ENCODE results near the gene TBCCD1. TPM values are rescaled to one million over a fixed set of nuclear protein-coding genes. Genes with fewer than 3 reads are reported as not detected.
A peak's percentile ranks its signal among the peaks of the same experiment; 100 is the strongest.
"Not testable (repeated sequence)": the region's sequence is repeated elsewhere in the genome, so short reads cannot be mapped to it uniquely, and the experiment has no call there.

The TBCCD1 gene
- total RNA-seq, 1 experiment from 2014 or later = 38.7 TPM

DNA sequence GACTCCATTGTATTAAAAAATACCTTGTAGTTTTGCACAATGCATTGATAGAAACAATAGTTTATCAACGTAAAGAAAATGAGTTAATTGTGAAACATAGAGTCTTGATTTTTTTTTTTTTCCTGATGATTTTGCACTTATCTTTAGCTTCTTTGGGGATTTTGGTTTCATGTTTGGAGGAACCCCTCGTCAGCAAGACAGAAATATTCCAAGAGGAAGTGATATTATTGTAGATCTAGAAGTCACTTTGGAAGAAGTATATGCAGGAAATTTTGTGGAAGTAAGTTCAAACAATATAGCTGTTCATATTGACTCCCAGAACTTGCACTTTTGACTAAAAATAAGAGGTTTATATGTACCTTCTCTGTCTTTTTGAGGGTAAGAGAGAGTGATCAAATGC lies 10.4 kb upstream of the TBCCD1 start:
- no peak for DNase-seq
- Histone ChIP-seq H3K9me2 (replicated peaks; ENCODE audit: insufficient read depth, low read length) (no peaks in the 10 kb centered on the region), H3K9me3 (ENCODE audit: low read length) (no peaks in the 10 kb centered on the region), H3K4me2 (ENCODE audit: low read depth, low read length, poor library complexity, severe bottlenecking) (no peak overlapping the region), H3K27ac (ENCODE audit: low read length) (no peak overlapping the region), H2AFZ (ENCODE audit: low read length) (no peak overlapping the region), H3K4me1 (ENCODE audit: low read length) (peaks cover 10% of the 10 kb centered on the region), H3K36me3 (ENCODE audit: insufficient read depth, low read length) (peaks cover 94% of the 10 kb centered on the region), H3K4me3 (ENCODE audit: low read length) (no peak overlapping the region), H3K79me2 (ENCODE audit: low read length) (peaks cover 56% of the 10 kb centered on the region), H4K20me1 (ENCODE audit: insufficient read depth, low read depth, low read length) (no peaks in the 10 kb centered on the region), H3K27me3 (ENCODE audit: low read length) (no peaks in the 10 kb centered on the region), H3K9ac (ENCODE audit: low read length) (no peak overlapping the region)

DNA sequence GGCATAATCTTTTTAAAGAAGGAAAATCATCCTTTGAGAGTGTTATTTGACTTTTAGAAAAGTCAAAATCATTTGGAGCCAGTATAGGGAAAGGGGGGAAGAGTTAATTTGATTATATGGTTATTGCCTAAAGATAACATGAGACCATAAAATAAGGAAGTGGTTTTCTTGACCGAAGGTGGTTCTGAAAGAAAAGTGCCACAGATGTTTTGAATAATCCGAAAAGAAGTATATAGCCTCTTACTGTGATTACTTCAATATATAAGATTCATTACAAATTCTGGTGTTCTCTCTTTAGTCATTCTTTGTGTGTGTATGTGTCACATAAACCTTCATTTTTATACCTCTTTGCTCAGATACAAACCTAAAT lies 4.5 kb upstream of the TBCCD1 start:
- no peaks in the 10 kb centered on the region for H3K9me2 ChIP-seq (replicated peaks; ENCODE audit: insufficient read depth, low read length)
- peak overlapping the region; percentile 62 for H3K27ac ChIP-seq (ENCODE audit: low read length)
- H3K79me2 ChIP-seq (ENCODE audit: low read length) = peaks cover 89% of the 10 kb centered on the region

DNA sequence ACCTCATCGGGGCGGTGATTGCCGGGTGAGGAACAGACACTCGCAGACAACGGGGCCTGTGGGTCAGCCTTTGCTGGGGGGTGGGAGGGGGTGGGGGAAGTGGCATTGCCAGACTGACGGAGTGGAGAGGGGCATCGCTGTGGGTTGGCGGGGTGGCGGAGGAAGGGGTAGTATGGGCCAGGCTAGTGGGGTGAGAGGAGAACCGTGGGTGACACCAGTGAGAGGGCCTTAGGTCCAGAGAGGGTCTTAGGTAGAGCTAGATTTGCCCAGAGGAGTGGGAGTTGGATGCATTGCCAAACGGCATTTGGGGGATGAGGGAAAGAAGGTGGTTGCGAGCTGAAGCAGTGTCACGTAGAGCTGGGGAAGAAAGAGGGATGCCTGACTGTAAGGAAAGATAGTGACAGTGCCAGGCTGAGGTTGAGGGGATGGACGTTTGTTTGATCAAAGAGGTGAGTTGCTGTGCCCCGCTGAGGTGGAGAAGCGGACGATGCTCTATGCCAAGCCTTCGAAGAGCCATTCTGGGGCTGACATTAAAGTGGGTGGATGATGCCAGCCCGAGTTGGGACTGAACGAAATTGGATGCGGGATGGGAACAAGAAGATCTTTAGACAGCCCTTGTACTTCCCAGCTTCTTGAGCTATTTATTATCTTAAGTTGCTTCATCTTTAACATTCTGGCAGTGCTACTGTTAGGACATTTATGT lies 4.0 kb upstream of the TBCCD1 start:
- H3K36me3 ChIP-seq (ENCODE audit: insufficient read depth, low read length) = peaks cover 34% of the 10 kb centered on the region; the same call in 1 of the 2 replicates
- no peaks in the 10 kb centered on the region for H3K9me2 ChIP-seq (replicated peaks; ENCODE audit: insufficient read depth, low read length)
- no peaks in the 10 kb centered on the region for H4K20me1 ChIP-seq (ENCODE audit: insufficient read depth, low read depth, low read length)
- peak overlapping the region; percentile 92 for H3K4me3 ChIP-seq (ENCODE audit: low read length)
- H3K9ac ChIP-seq (ENCODE audit: low read length) = peak overlapping the region; percentile 83
- no peaks in the 10 kb centered on the region for H3K9me3 ChIP-seq (ENCODE audit: low read length)
- H3K79me2 ChIP-seq (ENCODE audit: low read length) = peaks cover 89% of the 10 kb centered on the region
- H3K4me1 ChIP-seq (ENCODE audit: low read length) = peaks cover 44% of the 10 kb centered on the region
- peak overlapping the region; percentile 82; the same call in 1 of the 2 replicates for H2AFZ ChIP-seq (ENCODE audit: low read length)
- H3K27me3 ChIP-seq (ENCODE audit: low read length) = no peaks in the 10 kb centered on the region
- H3K4me2 ChIP-seq (ENCODE audit: low read depth, low read length, poor library complexity, severe bottlenecking) = peak overlapping the region; percentile 97
- DNase-seq = no peak
- H3K27ac ChIP-seq (ENCODE audit: low read length) = peak overlapping the region; percentile 62

More for the DNA sequence above, 4.5 kb upstream of the TBCCD1 start:
- Histone ChIP-seq H4K20me1 (ENCODE audit: insufficient read depth, low read depth, low read length) (no peaks in the 10 kb centered on the region), H3K4me1 (ENCODE audit: low read length) (peaks cover 40% of the 10 kb centered on the region), H3K4me3 (ENCODE audit: low read length) (peak overlapping the region; percentile 92), H2AFZ (ENCODE audit: low read length) (no peak overlapping the region), H3K4me2 (ENCODE audit: low read depth, low read length, poor library complexity, severe bottlenecking) (peak overlapping the region; percentile 97), H3K36me3 (ENCODE audit: insufficient read depth, low read length) (peaks cover 39% of the 10 kb centered on the region; the same call in 1 of the 2 replicates), H3K9me3 (ENCODE audit: low read length) (no peaks in the 10 kb centered on the region), H3K9ac (ENCODE audit: low read length) (peak overlapping the region; percentile 83), H3K27me3 (ENCODE audit: low read length) (no peaks in the 10 kb centered on the region)
- peak; percentile 69 for DNase-seq

DNA sequence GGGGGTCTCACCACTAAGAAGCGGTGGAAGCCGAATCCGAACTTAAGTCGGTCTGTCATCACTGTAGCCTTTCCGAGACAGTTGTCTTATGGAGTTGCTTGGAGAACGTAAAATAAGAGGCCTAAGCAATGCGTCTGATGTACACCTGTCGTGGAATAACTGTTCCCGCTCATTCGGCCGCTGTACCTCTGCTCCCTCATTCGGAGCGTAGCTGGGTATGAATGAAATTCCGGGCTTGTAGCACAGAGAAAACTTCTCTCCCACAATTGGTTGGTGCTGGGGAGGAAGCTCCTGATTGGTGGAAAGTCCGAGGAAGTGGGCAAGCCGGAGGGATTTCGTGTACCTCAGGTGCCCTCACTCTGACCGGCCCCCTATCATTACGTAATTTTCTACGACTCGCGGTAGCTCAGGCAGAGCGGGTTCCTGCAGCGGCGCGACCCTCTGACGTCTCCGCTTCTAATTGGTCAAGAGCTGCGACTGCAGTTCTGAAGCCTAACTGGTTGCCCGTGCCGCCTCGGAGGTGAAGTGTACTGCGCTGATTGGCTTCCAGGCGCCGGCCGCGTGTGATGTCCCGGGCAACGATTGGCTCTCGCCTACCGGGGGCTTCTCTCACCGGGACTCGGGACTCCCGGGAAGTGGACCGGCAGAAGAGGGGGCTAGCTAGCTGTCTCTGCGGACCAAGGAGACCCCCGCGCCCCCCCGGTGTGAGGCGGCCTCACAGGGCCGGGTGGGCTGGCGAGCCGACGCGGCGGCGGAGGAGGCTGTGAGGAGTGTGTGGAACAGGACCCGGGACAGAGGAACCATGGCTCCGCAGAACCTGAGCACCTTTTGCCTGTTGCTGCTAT lies 3.2 kb upstream of the TBCCD1 start, which contains the start of gene DNAJB11:
Gene DNAJB11 (plus strand): TSS at position 625 of the 845 bp plus-strand sequence. CDS start 178 bp downstream, at position 803.
- peak within 1 kb of the TSS; percentile 92 for H3K4me3 ChIP-seq (ENCODE audit: low read length)
- H3K9me2 ChIP-seq (replicated peaks; ENCODE audit: insufficient read depth, low read length) = no peaks in the 10 kb centered on the region
- peak within 1 kb of the TSS; percentile 85 for H3K9ac ChIP-seq (ENCODE audit: low read length)
- peak within 1 kb of the TSS; percentile 99 for H3K4me2 ChIP-seq (ENCODE audit: low read depth, low read length, poor library complexity, severe bottlenecking)
- H3K36me3 ChIP-seq (ENCODE audit: insufficient read depth, low read length) = peaks cover 26% of the 10 kb centered on the region; the same call in 1 of the 2 replicates
- peak within 1 kb of the TSS; percentile 62 for H3K27ac ChIP-seq (ENCODE audit: low read length)
- peaks cover 51% of the 10 kb centered on the region for H3K4me1 ChIP-seq (ENCODE audit: low read length)
- DNase-seq = peak; percentile 100
- peaks cover 89% of the 10 kb centered on the region for H3K79me2 ChIP-seq (ENCODE audit: low read length)
- H3K27me3 ChIP-seq (ENCODE audit: low read length) = no peaks in the 10 kb centered on the region
- H3K9me3 ChIP-seq (ENCODE audit: low read length) = no peaks in the 10 kb centered on the region
- H4K20me1 ChIP-seq (ENCODE audit: insufficient read depth, low read depth, low read length) = no peaks in the 10 kb centered on the region
- H2AFZ ChIP-seq (ENCODE audit: low read length) = peak within 1 kb of the TSS; percentile 82; the same call in 1 of the 2 replicates

DNA sequence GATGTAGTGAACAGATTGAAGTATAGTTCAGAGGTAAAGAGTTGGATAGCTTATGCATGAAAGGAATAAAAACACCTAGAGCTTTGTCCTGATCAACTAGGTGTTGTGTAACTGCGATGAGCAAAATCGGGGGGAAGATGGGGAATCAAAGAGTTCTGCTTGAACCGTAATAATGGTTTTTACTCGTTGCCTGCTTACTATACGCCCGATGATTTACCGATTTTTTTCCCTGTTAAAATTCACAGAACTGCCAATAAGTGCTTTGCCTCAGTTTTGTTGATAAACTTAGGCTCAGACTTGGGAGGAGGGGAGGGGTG lies 2.6 kb upstream of the TBCCD1 start:
- 0 out of 2 replicates have a peak overlapping the region, but pooled peaks have one; percentile 38 for H2AFZ ChIP-seq (ENCODE audit: low read length)
- peaks cover 88% of the 10 kb centered on the region for H3K79me2 ChIP-seq (ENCODE audit: low read length)

DNA sequence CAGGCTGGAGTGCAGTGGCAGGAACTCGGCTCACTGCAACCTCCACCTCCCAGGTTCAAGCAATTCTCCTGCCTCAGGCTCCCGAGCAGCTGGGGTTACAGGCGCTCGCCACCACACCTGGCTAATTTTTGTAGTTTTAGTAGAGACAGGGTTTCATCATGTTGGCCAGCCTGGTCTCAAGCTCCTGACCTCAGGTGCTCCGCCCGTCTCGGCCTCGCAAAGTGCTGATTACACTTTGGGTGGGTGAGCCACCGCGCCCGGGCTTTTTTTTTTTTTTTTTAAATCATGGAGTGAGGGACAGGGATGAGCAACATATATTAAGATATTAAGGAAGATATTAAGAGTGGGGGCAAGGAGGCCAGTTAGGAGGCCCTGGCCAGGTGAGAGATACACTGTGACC lies 2.2 kb upstream of the TBCCD1 start:
- not testable (repeated sequence) for H3K9me2 ChIP-seq (replicated peaks; ENCODE audit: insufficient read depth, low read length); H2AFZ ChIP-seq (ENCODE audit: low read length); H3K27me3 ChIP-seq (ENCODE audit: low read length)

More for the DNA sequence above, 2.6 kb upstream of the TBCCD1 start:
- Histone ChIP-seq H3K9me2 (replicated peaks; ENCODE audit: insufficient read depth, low read length) (no peaks in the 10 kb centered on the region), H3K27ac (ENCODE audit: low read length) (peak overlapping the region; percentile 27; the same call in 1 of the 2 replicates), H3K4me3 (ENCODE audit: low read length) (peak overlapping the region; percentile 86), H3K4me1 (ENCODE audit: low read length) (peaks cover 55% of the 10 kb centered on the region), H3K9me3 (ENCODE audit: low read length) (no peaks in the 10 kb centered on the region), H4K20me1 (ENCODE audit: insufficient read depth, low read depth, low read length) (no peaks in the 10 kb centered on the region), H3K4me2 (ENCODE audit: low read depth, low read length, poor library complexity, severe bottlenecking) (peak overlapping the region; percentile 99), H3K36me3 (ENCODE audit: insufficient read depth, low read length) (peaks cover 20% of the 10 kb centered on the region; the same call in 1 of the 2 replicates), H3K27me3 (ENCODE audit: low read length) (no peaks in the 10 kb centered on the region), H3K9ac (ENCODE audit: low read length) (peak overlapping the region; percentile 85)
- peak; percentile 49 for DNase-seq

DNA sequence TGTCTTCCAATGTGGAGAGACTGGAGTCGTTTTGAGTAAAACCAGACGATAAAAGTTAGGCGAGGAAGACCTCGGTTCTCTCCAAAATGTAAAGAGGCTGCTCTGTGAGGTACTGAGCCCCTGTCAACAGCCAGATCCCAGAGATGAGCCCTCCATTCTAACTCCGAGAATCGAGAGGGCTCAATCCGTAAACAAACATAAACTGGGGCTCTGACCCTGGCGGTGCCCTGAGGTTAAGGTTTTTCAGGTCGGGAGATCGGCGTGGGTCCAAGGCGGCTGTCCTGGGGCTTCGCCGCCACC lies 417 bp downstream of the TBCCD1 start:
- Histone ChIP-seq H3K27ac (ENCODE audit: low read length) (peak overlapping the region; percentile 45), H3K79me2 (ENCODE audit: low read length) (peaks cover 92% of the 10 kb centered on the region), H4K20me1 (ENCODE audit: insufficient read depth, low read depth, low read length) (no peaks in the 10 kb centered on the region), H3K9me2 (replicated peaks; ENCODE audit: insufficient read depth, low read length) (no peaks in the 10 kb centered on the region), H3K4me1 (ENCODE audit: low read length) (peaks cover 42% of the 10 kb centered on the region), H3K4me2 (ENCODE audit: low read depth, low read length, poor library complexity, severe bottlenecking) (peak overlapping the region; percentile 99), H2AFZ (ENCODE audit: low read length) (peak overlapping the region; percentile 71), H3K36me3 (ENCODE audit: insufficient read depth, low read length) (peaks cover 18% of the 10 kb centered on the region; the same call in 1 of the 2 replicates), H3K9me3 (ENCODE audit: low read length) (no peaks in the 10 kb centered on the region), H3K9ac (ENCODE audit: low read length) (peak overlapping the region; percentile 88), H3K4me3 (ENCODE audit: low read length) (peak overlapping the region; percentile 87), H3K27me3 (ENCODE audit: low read length) (no peaks in the 10 kb centered on the region)
- DNase-seq = no peak

More for the DNA sequence above, 2.2 kb upstream of the TBCCD1 start:
- H3K4me3 ChIP-seq (ENCODE audit: low read length) = peak overlapping the region; percentile 86
- peaks cover 18% of the 10 kb centered on the region; the same call in 1 of the 2 replicates for H3K36me3 ChIP-seq (ENCODE audit: insufficient read depth, low read length)
- peak overlapping the region; percentile 27; the same call in 1 of the 2 replicates for H3K27ac ChIP-seq (ENCODE audit: low read length)
- H3K9ac ChIP-seq (ENCODE audit: low read length) = peak overlapping the region; percentile 85
- peaks cover 59% of the 10 kb centered on the region for H3K4me1 ChIP-seq (ENCODE audit: low read length)
- DNase-seq; H3K9me3 ChIP-seq (ENCODE audit: low read length); H4K20me1 ChIP-seq (ENCODE audit: insufficient read depth, low read depth, low read length): not testable (repeated sequence)
- peaks cover 90% of the 10 kb centered on the region for H3K79me2 ChIP-seq (ENCODE audit: low read length)
- peak overlapping the region; percentile 99 for H3K4me2 ChIP-seq (ENCODE audit: low read depth, low read length, poor library complexity, severe bottlenecking)

DNA sequence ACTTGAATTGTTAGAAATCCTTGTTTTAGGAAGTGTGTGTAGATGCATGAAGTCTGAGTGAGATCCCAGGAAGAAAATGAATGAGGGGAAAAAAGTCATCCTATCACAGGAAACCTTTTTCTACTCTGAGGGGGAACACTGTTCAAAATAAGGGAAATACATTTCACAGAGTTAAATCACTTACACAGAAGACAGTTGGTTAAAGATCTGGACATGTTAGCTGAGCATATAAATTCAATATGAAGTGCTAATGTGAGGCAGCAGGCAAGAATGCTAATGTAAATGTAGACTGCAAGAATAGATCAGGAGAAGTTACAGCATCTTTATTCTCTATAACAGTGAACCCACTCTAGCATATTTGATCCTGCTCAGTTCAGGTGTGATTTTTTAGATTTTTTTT lies 2.6 kb downstream of the TBCCD1 start:
- Histone ChIP-seq H3K79me2 (ENCODE audit: low read length) (peaks cover 95% of the 10 kb centered on the region), H3K9me2 (replicated peaks; ENCODE audit: insufficient read depth, low read length) (no peaks in the 10 kb centered on the region), H3K4me1 (ENCODE audit: low read length) (peaks cover 37% of the 10 kb centered on the region), H3K4me3 (ENCODE audit: low read length) (no peak overlapping the region), H3K27ac (ENCODE audit: low read length) (0 out of 2 replicates have a peak overlapping the region, but pooled peaks have one; percentile 32), H3K9ac (ENCODE audit: low read length) (no peak overlapping the region), H4K20me1 (ENCODE audit: insufficient read depth, low read depth, low read length) (no peaks in the 10 kb centered on the region), H3K9me3 (ENCODE audit: low read length) (no peaks in the 10 kb centered on the region), H2AFZ (ENCODE audit: low read length) (no peak overlapping the region), H3K36me3 (ENCODE audit: insufficient read depth, low read length) (peaks cover 28% of the 10 kb centered on the region; the same call in 1 of the 2 replicates), H3K27me3 (ENCODE audit: low read length) (no peaks in the 10 kb centered on the region), H3K4me2 (ENCODE audit: low read depth, low read length, poor library complexity, severe bottlenecking) (no peak overlapping the region)
- DNase-seq = no peak
